NT2/D1 (cell line): ENCODE results near the gene SGK1.

ENCODE experiments used
- DNase-seq: peaks from one replicate; pipeline ENCODE4 v3.0.0-alpha.2; 2011; ENCODE audit warnings: low read depth, low spot score
- H3K27me3 ChIP-seq: 2 replicates; pipeline ENCODE4 v1.6.0; 2011; ENCODE audit warnings: mild to moderate bottlenecking; ENCODE audit not compliant: insufficient read length, insufficient read depth
- H3K36me3 ChIP-seq: 2 replicates; pipeline ENCODE4 v1.6.1; 2011; ENCODE audit warnings: mild to moderate bottlenecking, low read length, mixed read lengths; ENCODE audit not compliant: insufficient read depth, insufficient read length
- H3K4me1 ChIP-seq: 2 replicates; pipeline ENCODE4 v1.5.1; 2011; ENCODE audit not compliant: insufficient read depth, insufficient read length
- H3K4me3 ChIP-seq: 2 replicates; pipeline ENCODE4 v1.5.1; 2011; ENCODE audit warnings: low read depth; ENCODE audit not compliant: insufficient read length
- H3K9ac ChIP-seq: 2 replicates; pipeline ENCODE4 v1.6.0; 2011; ENCODE audit warnings: low read depth; ENCODE audit not compliant: insufficient read length
- H3K9me3 ChIP-seq: 2 replicates; pipeline ENCODE4 v1.5.1; 2011; ENCODE audit warnings: mild to moderate bottlenecking, low read length; ENCODE audit not compliant: insufficient read depth
- SUZ12 ChIP-seq: IDR thresholded peaks from 2 replicates; pipeline ENCODE4 v1.6.1; 2011; ENCODE audit not compliant: insufficient read length, insufficient read depth; ENCODE audit errors: extremely low read depth
- YY1 ChIP-seq: IDR thresholded peaks from 2 replicates; pipeline ENCODE4 v1.6.1; 2011; ENCODE audit not compliant: insufficient read length, insufficient read depth
- ZNF274 ChIP-seq: IDR thresholded peaks from 2 replicates; pipeline ENCODE4 v1.6.1; 2011; ENCODE audit warnings: mild to moderate bottlenecking, low read depth, low read length

Gene SGK1

GRCh38 chr6:134250776-134251175 is 67.1 kb downstream of the SGK1 start:
- TF ChIP-seq YY1 (no peak), ZNF274 (no peak), SUZ12 (no peak)
- no peaks in the 10 kb centered on the region for H3K36me3 ChIP-seq
- no peak overlapping the region for H3K9ac ChIP-seq
- DNase-seq = no peak
- H3K9me3 ChIP-seq = no peaks in the 10 kb centered on the region
- H3K27me3 ChIP-seq = no peaks in the 10 kb centered on the region
- H3K4me1 ChIP-seq = no peaks in the 10 kb centered on the region
- H3K4me3 ChIP-seq = no peak overlapping the region

- TF ChIP-seq SUZ12 (no peak), YY1 (no peak), ZNF274 (no peak)
- Histone ChIP-seq H3K27me3 (no peaks in the 10 kb centered on the region), H3K4me1 (no peaks in the 10 kb centered on the region), H3K9ac (no peak overlapping the region), H3K36me3 (no peaks in the 10 kb centered on the region), H3K9me3 (no peaks in the 10 kb centered on the region), H3K4me3 (no peak overlapping the region)
- no peak for DNase-seq
These were observed 67.9 kb downstream of the SGK1 start for GRCh38 chr6:134249759-134250602.

- Histone ChIP-seq H3K4me1 (no peaks in the 10 kb centered on the region), H3K27me3 (no peaks in the 10 kb centered on the region), H3K36me3 (no peaks in the 10 kb centered on the region), H3K9me3 (no peaks in the 10 kb centered on the region), H3K4me3 (no peak overlapping the region), H3K9ac (no peak overlapping the region)
- TF ChIP-seq ZNF274 (no peak), SUZ12 (no peak), YY1 (no peak)
- no peak for DNase-seq
These were observed 68.6 kb downstream of the SGK1 start for GRCh38 chr6:134249239-134249758.

GRCh38 chr6:134247844-134248580 is 69.9 kb downstream of the SGK1 start:
- Histone ChIP-seq H3K9ac (no peak overlapping the region), H3K9me3 (no peaks in the 10 kb centered on the region), H3K4me3 (no peak overlapping the region), H3K27me3 (no peaks in the 10 kb centered on the region), H3K36me3 (no peaks in the 10 kb centered on the region), H3K4me1 (no peaks in the 10 kb centered on the region)
- DNase-seq = no peak
- TF ChIP-seq YY1 (no peak), SUZ12 (no peak), ZNF274 (no peak)

- H3K9ac ChIP-seq = no peak overlapping the region
- H3K4me1 ChIP-seq = no peaks in the 10 kb centered on the region
- H3K36me3 ChIP-seq = no peaks in the 10 kb centered on the region
- no peak overlapping the region for H3K4me3 ChIP-seq
- H3K27me3 ChIP-seq = no peaks in the 10 kb centered on the region
- TF ChIP-seq ZNF274 = no peak
- TF ChIP-seq YY1 = no peak
- TF ChIP-seq SUZ12 = no peak
- H3K9me3 ChIP-seq = no peaks in the 10 kb centered on the region
- no peak for DNase-seq
These were observed 70.6 kb downstream of the SGK1 start for GRCh38 chr6:134247231-134247833.

- Histone ChIP-seq H3K9ac (no peak overlapping the region), H3K27me3 (no peaks in the 10 kb centered on the region), H3K9me3 (no peaks in the 10 kb centered on the region), H3K36me3 (no peaks in the 10 kb centered on the region), H3K4me1 (no peaks in the 10 kb centered on the region), H3K4me3 (no peak overlapping the region)
- no peak for TF ChIP-seq YY1
- no peak for TF ChIP-seq SUZ12
- no peak for TF ChIP-seq ZNF274
- DNase-seq = no peak
These were observed 72.2 kb downstream of the SGK1 start for GRCh38 chr6:134245706-134246105.

GRCh38 chr6:134245041-134245440 is 72.9 kb downstream of the SGK1 start:
- H3K27me3 ChIP-seq = no peaks in the 10 kb centered on the region
- H3K4me1 ChIP-seq = no peaks in the 10 kb centered on the region
- H3K36me3 ChIP-seq = no peaks in the 10 kb centered on the region
- no peaks in the 10 kb centered on the region for H3K9me3 ChIP-seq
- H3K9ac ChIP-seq = no peak overlapping the region
- TF ChIP-seq SUZ12 = no peak
- no peak for TF ChIP-seq ZNF274
- TF ChIP-seq YY1 = no peak
- no peak for DNase-seq
- H3K4me3 ChIP-seq = no peak overlapping the region
